Activated CD4-positive, alpha-beta T cell treated with anti-CD3 and anti-CD28 coated beads, Interleukin-2, amount 50 U/mL, for 1 hour (primary cell): Measurements from ENCODE around the gene HAUS5.
"Not testable (repeated sequence)": the region's sequence is repeated elsewhere in the genome, so short reads cannot be mapped to it uniquely, and the experiment has no call there.

Source experiments
- DNase-seq: peaks from one replicate; pipeline ENCODE4 v3.0.0-alpha.2; 2020

Gene HAUS5, protein sequence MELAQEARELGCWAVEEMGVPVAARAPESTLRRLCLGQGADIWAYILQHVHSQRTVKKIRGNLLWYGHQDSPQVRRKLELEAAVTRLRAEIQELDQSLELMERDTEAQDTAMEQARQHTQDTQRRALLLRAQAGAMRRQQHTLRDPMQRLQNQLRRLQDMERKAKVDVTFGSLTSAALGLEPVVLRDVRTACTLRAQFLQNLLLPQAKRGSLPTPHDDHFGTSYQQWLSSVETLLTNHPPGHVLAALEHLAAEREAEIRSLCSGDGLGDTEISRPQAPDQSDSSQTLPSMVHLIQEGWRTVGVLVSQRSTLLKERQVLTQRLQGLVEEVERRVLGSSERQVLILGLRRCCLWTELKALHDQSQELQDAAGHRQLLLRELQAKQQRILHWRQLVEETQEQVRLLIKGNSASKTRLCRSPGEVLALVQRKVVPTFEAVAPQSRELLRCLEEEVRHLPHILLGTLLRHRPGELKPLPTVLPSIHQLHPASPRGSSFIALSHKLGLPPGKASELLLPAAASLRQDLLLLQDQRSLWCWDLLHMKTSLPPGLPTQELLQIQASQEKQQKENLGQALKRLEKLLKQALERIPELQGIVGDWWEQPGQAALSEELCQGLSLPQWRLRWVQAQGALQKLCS

DNA sequence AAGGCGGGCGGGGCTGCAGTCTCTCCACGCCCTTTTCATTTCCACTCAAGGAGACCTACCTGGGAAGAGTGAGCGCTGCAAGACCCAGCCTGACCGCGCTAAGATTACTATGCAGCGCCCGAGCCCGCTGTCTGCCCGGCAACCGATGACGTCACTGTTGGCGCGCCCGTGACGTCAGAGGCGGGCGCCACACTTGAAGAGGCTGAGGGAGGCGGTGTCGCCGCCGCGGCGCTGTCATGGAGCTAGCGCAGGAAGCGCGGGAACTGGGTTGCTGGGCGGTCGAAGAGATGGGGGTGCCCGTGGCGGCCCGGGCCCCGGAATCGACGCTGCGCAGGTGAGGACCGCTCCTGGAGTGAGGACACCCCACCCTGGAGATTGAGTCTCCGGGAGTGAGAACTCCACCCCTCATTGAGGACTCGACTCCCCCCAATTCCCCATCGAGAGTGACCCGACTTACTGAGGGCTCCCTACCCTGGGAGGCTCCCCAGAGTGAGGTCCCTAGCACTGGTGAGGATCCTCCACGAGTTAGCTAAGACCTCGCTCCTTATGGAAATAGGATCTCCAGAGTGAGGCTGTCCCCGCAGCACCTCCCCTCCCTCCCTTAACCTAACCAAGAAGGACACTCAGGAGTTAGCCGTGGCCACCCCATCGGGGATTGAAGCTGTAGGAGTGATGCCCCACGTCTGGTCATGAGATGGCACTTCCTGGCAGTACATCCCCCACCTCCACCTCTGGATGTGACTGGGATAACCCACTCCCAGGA is at the start of gene HAUS5:
TSS of gene HAUS5 (plus strand) at position 177 of the 763 bp plus-strand sequence. CDS start at position 237, 60 bp downstream.
- DNase-seq = peak; percentile 94

DNA sequence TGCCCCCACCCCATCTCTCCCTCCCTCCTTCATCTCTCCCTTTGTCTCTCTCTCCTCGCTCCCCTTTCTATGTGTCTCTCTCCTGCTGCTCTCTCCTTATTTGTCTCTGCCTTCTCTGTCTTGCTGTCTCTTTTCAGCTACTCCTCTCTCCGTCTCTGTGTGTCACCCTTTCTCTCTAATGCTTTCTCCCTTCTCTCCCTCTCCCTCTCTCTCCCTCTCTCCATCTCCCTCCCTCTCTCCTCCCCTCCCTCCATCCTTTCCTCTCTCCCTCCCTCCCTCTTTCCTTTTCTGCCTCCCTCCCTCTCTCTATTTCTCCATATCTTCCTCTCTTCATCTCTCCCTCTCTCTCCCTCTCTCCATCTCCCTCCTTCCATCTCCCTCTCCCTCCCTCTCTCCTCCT is 49.8 kb upstream of the HAUS5 start:
- DNase-seq = no peak

DNA sequence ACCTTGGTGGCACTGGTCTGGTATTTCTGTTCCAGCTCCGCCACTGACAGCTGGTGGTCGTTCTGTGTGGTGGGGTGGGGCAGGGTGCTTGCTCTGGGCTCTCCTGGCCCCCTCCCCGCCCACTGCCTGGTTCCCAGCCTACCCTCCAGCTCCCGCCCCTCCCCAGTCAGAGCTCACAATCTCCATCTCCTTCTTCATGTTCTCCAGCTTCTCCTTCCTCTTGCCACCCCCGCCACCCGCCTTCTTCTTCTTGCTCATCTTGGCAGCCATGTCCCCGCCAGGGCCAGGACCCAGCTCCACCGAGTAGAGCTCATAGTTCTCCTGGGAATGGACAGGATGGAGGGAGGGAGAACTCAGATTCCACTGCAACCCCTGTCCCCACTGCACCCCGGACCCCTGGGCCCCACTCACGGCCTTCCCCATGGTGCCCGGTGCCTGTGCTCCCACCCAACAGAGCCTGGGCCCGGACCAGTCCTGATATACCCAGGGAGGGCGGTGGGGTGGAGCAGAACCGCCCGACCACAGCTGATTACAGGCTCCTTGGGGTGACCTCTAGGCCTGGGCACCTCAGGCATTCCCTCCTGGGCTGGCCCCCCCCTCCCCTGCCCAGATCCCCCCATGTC is 49.2 kb upstream of the HAUS5 start, which contains the start of gene ATP4A:
TSS of gene ATP4A (minus strand) at position 452 of the 623 bp plus-strand sequence. CDS start at position 423, 29 bp downstream.
- DNase-seq = no peak

DNA sequence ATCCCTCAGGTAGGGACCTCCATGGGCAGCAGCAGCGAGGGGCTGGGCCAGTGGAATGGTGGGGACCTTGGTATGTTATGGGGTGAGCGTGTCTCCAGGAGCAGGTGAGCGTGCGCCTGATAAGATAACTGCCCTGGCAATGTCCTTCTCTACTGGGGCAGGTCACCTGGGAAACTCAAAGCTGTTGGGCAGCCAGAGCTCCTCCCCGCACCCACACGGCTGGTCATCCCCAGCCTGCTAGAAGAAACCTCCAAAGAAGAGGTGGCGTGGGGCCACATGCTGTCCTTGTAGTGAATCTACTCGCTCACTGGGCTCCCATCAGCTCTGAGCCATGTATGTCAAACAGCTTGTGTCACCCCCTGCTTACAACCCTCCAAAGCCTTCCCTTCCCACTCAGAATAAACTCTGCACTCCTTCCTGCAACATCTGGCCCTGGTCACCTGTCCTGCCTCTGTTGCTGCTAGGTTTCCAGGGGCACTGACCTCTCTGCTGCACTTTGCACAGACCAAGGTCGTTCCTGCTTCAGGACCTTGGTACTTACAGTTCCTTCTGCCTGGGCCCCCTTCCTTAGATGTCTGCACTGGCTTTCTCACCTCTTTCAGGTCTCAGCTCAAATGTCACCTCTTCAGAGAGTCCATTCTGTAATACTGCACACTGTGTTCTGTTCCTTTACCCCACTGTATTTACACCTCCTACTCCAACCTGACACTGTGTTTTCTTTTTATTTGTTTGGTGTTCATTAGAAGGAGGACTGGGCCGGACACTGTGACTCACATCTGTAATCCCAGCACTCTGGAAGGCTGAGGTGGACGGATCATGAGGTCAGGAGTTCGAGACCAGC is 47.3 kb upstream of the HAUS5 start:
- no peak for DNase-seq

DNA sequence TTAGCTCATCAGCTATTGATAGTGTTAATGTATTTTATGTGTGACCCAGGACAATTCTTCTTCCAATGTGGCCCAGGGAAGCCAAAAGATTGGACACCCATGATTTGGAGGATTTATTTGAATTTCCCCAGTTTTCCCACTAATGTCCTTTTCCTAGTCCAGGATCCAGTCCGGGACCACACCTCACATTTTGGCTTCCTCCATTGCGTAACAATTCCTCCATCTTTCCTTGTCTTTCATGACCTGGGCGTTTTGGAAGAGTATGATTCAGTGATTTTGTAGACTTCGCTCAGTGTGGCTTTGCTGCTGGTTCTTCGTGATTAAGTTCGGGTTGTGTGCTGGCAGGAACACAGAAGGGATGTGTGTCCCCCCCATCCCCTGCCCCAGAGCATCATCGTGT is 45.8 kb upstream of the HAUS5 start:
- DNase-seq = no peak

DNA sequence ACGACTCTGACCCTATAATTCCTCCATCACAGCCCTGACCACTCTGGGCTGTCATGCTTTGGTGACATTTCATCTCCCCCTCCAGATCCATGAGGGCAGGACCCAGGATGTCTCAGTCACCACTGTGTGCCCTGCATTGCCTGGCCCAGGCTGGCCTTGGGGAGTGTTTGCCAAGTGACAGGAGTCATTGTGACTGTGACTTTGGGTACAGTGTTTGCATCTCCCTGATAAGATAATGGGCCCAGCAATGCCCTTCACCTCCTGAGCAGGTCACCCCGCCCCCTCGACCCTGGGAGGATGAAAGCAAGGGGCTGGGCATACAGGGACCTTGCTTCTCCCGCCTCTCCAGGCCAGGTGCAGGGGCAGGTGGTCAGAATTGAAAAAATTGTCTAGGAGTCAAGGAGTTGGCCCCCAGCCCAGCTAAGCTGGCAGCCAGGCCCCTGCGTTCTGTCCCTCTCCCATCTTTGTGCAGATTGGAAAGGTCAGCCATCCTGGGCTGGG is 43.2 kb upstream of the HAUS5 start:
- DNase-seq = no peak

DNA sequence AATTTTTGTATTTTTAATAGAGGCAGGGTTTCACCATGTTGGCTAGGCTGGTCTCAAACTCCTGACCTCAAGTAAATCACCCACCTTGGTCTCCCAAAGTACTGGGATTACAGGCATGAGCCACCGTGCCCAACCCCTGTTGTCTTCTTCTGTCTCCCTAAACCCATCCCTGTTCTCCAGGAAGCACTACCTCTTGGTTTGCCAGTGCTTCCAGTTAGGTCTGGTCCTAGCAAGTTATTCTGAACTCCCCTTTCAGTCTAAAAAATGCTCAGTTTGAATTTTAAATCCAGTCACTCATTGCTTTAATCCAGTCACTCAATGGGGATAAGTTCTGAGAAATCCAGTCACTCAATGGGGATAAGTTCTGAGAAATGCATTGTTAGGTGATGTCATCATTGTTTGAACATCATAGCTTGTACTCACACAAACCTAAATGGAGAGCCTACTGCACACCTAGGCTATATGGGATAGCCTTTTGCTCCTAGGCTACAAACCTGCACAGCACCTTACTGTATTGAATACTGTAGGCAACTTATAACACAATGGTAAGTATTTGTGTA is 41.0 kb upstream of the HAUS5 start:
- no peak for DNase-seq

DNA sequence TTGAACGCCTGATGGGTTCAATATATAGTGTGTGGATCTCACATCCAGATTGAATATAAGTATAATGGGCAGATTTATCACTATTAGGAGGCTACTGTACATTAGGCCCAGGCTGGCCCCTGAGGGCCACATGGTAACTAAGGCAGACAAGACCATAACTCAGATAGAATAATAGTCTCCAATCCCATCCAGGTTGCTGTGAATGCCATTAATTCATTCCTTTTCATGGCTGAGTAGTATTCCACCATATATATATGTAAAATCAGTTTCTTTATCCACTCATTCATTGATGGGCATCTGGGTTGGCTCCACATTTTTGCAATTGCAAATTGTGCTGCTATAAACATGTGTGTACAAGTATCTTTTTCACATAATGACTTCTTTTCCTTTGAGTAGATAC is 34.6 kb upstream of the HAUS5 start:
- DNase-seq = no peak

DNA sequence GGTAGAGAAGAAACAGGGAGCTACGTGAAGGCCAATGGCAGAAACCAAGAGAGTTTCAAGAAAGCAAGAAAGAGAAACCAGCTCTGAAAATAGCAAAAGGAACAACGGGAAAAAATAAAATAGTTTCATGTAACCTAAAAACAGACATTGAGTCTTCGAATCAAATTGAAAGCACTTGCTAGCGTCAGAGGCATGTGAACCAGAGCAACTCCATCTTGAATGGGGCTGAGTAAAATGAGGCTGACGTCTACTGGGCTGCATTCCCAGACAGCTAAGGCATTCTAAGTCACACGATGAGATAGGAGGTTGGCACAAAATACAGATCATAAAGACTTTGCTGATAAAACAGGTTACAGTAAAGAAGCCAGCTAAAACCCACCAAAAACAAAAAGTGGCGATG is 33.8 kb upstream of the HAUS5 start:
- DNase-seq = no peak

DNA sequence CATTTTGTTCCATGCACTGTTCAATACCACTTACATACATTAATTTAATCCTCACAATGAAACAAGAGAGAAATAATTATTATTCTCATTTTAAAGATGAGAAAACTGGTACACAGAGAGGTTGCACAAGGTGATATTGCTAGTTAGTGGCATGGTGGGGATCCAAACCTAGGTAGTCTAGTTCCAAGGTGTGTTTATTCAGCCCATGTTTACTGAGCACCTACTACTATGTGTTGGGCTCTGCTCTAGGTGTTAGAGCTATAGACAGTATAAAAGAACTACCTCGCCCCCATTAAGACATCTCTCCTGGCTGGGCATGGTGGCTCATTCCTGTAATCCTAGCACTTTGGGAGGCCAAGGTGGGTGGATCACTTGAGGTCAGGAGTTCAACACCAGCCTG is 29.8 kb upstream of the HAUS5 start:
- no peak for DNase-seq

DNA sequence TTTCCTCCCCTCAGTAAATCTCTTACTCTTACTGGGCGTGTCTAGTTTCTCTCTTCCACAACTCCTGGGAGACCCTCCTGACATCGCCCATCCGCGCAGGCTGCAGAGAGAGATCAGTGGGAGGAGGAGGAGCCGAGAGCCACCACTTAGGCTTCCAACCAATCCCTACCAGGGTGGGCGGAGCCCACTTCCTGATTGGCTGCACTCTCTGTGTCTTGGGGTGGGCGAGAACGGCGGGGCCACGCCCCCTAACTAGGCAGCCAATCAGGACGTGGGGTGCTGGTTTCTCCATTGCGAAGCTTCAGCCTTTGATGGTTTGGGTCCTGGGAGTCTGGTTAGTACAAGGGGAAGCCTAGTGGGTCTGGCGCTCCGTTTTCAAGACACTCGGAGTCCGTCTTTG is 26.7 kb upstream of the HAUS5 start, which contains the start of gene PMIS2:
TSS of gene PMIS2 (plus strand) at position 326 of the 400 bp plus-strand sequence. CDS start 87 bp downstream, outside the sequence.
- DNase-seq = no peak

DNA sequence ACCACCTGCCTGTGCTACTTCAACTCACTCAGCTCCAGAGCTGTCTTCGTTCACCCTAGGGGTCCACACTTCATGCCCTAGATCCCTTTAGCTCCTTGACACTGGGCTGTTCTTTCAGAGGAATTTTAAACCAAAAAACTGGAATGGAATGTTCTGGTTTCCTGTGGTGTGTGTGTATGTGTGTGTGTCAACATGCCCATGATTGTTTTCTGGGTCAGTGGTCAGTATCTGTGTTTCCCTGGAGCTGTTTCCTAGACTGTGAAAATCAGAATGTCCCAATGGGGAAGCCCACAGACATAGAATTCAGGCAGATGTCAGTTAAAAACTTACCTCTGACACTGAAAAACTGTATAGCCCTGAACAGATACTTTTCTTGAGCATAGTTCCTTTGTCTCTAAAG is 25.2 kb upstream of the HAUS5 start:
- no peak for DNase-seq

DNA sequence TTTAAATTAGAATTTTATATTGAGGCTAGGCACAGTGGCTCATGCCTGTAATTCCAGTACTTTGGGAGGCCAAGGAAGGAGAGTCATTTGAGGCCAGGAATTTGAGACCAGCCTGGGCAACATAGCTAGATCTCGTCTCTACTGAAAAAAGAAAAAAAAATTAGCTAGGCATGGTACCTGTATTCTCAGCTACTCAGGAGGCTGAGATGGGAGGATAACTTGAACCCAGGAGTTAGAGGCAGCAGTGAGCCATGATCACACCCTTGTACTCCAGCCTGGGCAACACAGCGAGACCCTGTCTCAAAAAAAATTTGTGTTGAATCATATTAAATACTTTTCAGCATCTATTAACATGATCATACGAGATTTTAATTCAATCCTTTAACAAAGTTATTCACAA is 21.7 kb upstream of the HAUS5 start:
- DNase-seq = no peak

DNA sequence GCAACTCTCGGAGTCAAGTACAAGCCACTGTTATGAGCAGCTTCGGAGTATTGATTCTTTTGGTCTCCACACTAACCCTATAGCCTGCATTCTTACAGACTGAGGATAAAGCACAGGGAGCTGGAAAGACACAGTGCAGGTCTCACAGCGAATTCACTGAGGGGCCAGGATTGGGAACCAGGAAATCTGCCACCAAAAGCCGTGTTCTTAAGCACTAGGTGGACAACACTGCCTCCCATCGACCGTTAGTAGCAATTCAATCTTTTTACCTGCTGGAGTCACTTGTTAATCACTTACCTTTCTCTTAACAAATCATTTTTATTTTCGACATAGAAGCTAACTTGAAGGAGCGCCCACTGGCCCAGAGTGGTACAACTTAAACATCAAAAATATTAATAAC is 20.3 kb upstream of the HAUS5 start:
- DNase-seq = no peak

DNA sequence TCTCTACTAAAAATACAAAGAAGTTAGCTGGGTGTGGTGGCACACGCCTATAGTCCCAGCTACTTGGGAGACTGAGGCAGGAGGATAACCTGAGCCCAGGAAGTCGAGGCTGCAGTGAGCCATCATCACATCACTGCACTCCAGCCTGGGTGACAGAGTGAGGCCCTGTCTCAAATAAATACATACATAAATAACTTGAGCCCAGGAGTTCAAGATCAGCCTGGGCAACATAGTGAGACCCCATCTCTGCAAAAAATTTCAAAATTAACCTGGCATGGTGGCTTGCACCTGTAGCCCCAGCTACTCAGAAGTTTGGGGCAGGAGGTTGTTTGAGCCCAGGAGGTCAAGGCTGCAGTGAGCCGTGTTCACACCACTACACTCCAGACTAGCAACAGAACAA is 17.5 kb upstream of the HAUS5 start:
- DNase-seq = not testable (repeated sequence)

DNA sequence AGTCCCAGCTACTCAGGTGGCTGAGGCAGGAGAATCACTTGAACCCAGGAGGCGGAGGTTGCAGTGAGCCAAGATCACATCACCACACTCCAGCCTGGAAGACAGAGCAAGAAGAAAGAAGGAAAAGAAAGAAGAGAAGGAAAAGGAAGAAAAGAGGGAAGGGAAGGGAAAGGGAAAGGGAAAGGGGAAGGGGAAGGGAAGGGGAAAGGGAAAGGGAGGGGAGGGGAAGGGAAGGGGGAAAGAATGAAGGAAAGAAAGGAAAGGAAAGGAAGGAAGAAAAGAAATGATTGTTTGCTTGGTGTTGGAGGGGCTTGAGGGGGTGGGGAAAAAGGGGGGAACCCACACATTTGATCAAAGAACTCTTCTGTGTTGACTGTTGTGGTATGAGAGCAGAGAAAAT is 16.6 kb upstream of the HAUS5 start:
- DNase-seq = no peak

DNA sequence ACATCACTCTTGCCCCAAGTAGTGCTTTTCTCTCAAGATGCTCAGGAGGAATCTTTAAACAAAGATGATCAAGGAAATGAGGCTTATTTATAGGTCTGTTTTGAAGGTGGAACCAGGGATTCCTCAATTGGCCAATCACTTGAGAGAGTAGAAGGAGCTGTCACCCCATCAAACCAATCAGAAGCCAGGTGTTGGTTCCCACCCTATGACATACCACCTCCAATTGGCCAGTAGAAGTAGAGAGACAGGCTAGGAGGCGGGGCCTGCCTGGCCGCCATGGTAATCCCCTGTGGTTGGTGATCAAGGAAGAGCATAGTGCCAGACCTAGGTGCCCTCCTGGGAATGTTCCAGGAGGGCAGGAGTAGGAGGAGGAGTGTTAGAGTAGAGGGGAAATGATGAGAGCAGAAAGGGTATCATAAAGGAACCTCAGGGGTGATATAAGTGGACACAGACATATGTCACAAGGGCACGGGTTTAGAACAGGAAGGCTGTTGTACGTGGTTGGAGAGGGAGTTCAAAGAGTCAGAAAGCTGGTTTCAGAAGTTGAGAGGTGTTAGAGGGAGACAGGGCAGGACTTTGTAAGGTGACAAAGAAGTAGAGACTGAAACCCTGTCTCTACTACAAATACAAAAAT is 16.1 kb upstream of the HAUS5 start:
- no peak for DNase-seq

DNA sequence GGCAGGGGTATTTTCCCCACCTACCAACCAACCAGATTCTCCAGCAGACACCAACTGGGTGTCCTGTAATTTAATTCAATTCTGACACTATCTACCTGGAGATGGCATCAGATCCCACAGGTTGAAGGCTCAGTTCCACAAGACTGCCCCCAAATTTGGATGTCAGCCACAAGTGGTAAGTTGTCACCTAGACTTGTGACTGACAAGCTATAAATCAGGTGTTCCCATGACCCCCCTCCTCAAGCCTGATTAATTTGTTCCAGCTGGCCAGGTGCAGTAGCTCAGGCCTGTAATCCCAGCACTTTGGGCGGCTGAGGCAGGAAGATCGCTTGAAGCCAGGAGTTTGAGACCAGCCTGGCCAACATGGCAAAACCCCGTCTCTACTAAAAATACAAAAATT is 10.6 kb upstream of the HAUS5 start:
- no peak for DNase-seq

DNA sequence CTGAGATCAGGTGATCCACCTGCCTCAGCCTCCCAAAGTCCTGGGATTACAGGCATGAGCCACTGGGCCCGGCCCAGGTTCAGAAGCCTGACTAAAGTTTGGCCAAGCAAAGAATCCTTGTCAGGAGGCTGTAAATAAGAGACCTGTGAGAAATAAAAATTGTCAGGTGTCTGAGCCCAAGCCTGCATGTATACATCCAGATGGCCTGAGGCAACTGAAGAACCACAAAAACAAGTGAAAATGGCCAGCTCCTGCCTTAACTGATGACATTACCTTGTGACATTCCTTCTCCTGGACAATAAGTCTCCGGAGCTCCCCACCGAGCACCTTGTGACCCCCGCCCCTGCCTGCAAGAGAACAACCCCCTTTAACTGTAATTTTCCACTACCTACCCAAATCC is 8.1 kb upstream of the HAUS5 start:
- not testable (repeated sequence) for DNase-seq

DNA sequence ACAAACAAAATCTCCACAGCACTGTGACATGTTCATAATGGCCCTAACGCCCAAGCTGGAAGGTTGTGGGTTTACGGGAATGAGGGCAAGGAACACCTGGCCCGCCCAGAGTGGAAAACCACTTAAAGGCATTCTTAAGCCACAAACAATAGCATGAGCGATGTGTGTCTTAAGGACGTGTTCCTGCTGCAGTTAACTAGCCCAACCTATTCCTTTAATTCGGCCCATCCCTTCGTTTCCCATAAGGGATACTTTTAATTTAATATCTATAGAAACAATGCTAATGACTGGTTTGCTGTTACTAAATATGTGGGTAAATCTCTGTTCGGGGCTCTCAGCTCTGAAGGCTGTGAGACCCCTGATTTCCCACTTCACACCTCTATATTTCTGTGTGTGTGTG is 5.4 kb upstream of the HAUS5 start:
- not testable (repeated sequence) for DNase-seq

DNA sequence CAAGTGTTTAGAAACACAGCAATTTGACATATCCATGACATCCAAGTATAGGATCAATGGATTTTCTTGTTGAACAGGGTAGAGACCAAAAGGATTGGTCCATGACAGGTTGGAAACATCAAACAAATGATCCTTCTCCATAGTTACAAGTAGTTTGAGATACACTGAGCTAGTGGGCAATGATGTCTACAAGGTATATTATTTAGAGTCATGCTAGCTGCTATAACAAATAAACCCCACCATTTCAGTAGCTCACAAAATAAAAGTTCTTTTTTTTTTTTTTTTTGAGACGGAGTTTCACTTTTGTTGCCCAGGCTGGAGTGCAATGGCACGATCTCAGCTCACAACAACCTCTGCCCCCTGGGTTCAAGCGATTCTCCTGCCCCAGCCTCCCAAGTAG is 4.9 kb upstream of the HAUS5 start:
- DNase-seq = no peak
